RWPE1 (cell line): Measurements from ENCODE around the gene CTDSP1.

Source experiments
- CTCF ChIA-PET: fragments of 350-600 bp; sonication (Branson Sonifier 250); formaldehyde crosslinking; extraction: SDS; loops from one replicate; lab custom pipeline; 2021; lab: Yijun Ruan, JAX
- POLR2A ChIA-PET: fragments of 400-600 bp; formaldehyde crosslinking; extraction: SDS; loops from one replicate; lab custom pipeline; 2020; ENCODE audit warnings: antibody characterized with exemption; ENCODE audit not compliant: low non-redundant PET; lab: Yijun Ruan, JAX
- DNase-seq: peaks from one replicate; pipeline ENCODE4 v3.0.0; 2012; ENCODE audit warnings: low spot score
- H3K27ac ChIP-seq: fragments of 450-650 bp; 2 replicates; pipeline ENCODE4 v1.5.1; 2017
- TF ChIP-seq, protein P1 (sequence below): fragments of 450-650 bp; conservative IDR thresholded peaks from 2 replicates; pipeline ENCODE4 v1.5.1; 2017; ENCODE audit warnings: low read depth, mild to moderate bottlenecking

Gene CTDSP1

DNA sequence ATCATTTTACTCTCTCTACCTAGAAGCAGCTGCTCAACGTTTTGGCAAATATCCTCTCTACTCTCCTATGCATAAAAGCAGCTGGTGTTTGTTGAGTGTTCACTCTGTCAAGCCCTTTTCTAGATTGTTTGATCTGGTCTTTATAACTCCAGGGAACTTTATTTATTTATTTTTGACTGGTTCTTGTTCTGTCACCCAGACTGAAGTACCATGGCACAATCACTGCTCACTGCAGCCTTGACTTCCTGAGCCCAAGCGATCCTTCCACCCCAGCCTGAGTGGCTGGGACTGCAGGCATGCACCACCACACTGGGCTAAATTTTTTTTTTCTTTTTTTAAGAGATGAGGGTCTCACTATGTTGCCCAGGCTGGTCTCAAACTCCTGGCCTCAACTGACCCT lies 30.3 kb upstream of the CTDSP1 start:
- peak overlapping the region; percentile 17; the same call in 1 of the 2 replicates for H3K27ac ChIP-seq
- TF ChIP-seq, protein P1, sequence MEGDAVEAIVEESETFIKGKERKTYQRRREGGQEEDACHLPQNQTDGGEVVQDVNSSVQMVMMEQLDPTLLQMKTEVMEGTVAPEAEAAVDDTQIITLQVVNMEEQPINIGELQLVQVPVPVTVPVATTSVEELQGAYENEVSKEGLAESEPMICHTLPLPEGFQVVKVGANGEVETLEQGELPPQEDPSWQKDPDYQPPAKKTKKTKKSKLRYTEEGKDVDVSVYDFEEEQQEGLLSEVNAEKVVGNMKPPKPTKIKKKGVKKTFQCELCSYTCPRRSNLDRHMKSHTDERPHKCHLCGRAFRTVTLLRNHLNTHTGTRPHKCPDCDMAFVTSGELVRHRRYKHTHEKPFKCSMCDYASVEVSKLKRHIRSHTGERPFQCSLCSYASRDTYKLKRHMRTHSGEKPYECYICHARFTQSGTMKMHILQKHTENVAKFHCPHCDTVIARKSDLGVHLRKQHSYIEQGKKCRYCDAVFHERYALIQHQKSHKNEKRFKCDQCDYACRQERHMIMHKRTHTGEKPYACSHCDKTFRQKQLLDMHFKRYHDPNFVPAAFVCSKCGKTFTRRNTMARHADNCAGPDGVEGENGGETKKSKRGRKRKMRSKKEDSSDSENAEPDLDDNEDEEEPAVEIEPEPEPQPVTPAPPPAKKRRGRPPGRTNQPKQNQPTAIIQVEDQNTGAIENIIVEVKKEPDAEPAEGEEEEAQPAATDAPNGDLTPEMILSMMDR: no peak
- DNase-seq: no peak
- CTCF ChIA-PET: no interaction called here
- POLR2A ChIA-PET: no interaction called here

DNA sequence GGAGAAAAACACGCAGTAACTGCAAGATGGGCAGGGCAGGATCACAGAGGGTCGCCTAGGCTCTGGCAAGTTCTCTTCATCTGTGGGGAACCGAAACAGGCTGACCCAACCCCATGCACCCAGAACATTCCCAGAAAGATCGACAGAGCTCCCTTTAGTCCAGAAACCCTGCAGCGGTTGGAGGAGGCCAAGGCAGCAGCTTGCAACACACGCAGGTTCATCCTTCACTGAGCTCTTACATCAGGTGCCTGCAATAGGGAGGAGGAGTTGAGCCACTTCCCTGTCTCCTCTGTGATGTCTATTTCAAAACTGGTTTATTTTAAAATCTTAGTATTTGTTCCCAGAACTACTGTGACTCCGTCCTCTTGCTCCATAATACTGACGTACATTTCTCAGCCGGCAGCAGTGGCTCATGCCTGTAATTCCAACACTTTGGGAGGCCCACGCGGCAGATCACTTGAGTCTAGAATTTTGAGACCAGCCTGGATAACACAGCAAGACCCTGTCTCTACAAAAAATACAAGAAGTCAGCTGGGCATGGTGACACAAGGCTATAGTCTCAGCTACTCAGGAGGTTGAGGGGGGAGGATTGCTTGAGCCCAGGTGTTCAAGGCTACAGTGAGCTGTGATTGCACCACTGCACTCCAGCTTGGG lies 29.1 kb upstream of the CTDSP1 start:
- H3K27ac ChIP-seq: peak overlapping the region; percentile 31
- CTCF ChIA-PET: no interaction called here
- POLR2A ChIA-PET: no interaction called here
- DNase-seq: no peak
- TF ChIP-seq, protein P1: no peak

- POLR2A ChIA-PET: no interaction called here
- H3K27ac ChIP-seq: no peak overlapping the region
- CTCF ChIA-PET: no interaction called here
- DNase-seq: no peak
- TF ChIP-seq, protein P1: no peak
Observed at GRCh38 chr2:218371983-218372350, 27.7 kb upstream of the CTDSP1 start.

DNA sequence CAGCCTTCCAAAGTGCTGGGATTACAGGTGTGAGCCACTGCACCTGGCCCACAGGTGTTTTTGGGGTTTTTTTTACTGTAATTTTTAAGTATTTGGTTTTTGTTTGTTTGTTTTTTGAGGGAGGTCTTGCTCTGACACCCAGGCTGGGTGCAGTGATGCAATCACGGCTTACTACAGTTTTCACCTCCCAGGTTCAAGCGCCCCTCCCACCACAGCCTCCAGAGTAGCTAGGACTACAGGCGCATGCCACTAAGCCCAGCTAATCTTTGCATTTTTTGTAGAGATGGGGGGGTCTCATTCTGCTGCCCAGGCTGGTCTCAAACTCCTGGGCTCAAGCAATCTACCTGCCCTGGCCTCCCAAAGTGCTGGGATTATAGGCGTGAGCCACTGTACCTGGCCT lies 24.9 kb upstream of the CTDSP1 start:
- CTCF ChIA-PET: interaction anchor here (0.6 kb wide), 1 partner anchor 21 kb away, joined by 3 read pairs; no protein-coding TSS in a partner anchor
- TF ChIP-seq, protein P1: no peak
- POLR2A ChIA-PET: no interaction called here
- no peak for DNase-seq
- H3K27ac ChIP-seq: peak overlapping the region; percentile 93

- CTCF ChIA-PET: interaction anchor here (0.6 kb wide), 1 partner anchor 21 kb away, joined by 3 read pairs; no protein-coding TSS in a partner anchor
- TF ChIP-seq, protein P1: no peak
- POLR2A ChIA-PET: no interaction called here
- DNase-seq: no peak
- H3K27ac ChIP-seq: peak overlapping the region; percentile 93
Observed at GRCh38 chr2:218375212-218375611, 24.5 kb upstream of the CTDSP1 start.

DNA sequence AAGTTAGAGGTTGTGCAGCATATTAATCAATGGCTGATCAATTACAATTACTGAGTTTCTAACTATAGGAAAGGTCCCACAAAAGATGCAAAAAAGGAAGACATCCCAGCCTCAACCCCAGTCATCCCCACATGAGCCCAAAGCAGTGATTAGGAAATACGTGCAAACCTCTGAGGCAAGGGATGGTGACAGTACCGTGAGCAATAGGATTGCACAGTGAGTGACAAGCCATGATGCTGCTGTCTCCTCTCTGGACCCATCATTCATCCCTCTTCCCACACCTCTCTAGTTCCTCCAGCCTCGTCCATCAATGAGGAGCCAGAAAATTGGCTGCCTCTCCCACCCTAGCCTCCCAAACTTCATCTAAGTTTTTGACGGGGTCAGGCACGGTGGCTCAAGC lies 21.6 kb upstream of the CTDSP1 start:
- TF ChIP-seq, protein P1: no peak
- CTCF ChIA-PET: interaction anchor here (0.6 to 0.7 kb wide), 2 partner anchors 21 to 61 kb away, joined by 3 to 5 read pairs; partner anchors contain the start of gene CATIP
- DNase-seq: no peak
- POLR2A ChIA-PET: no interaction called here
- peak overlapping the region; percentile 8; the same call in 1 of the 2 replicates for H3K27ac ChIP-seq
